Astrocyte (in vitro differentiated cells and primary cell): ENCODE results near the gene TGFBI.

Source experiments
- CTCF ChIP-seq: IDR thresholded peaks from 2 replicates; pipeline ENCODE4 v1.5.1; 2011; ENCODE audit warnings: low read depth, mild to moderate bottlenecking, inconsistent platforms, low read length, moderate library complexity; ENCODE audit not compliant: insufficient read depth
- EZH2 ChIP-seq: IDR thresholded peaks from 2 replicates; pipeline ENCODE4 v1.6.1; 2012; ENCODE audit warnings: mild to moderate bottlenecking, low read length, inconsistent platforms; ENCODE audit not compliant: insufficient read depth

- no peak for TF ChIP-seq CTCF
- no peak for TF ChIP-seq EZH2
Observed at GRCh38 chr5:136108180-136108611, 79.4 kb downstream of the TGFBI start.
